ENCODE measurements around the gene COL7A1. TPM values are rescaled to one million over a fixed set of nuclear protein-coding genes. Genes with fewer than 3 reads are reported as not detected.

COL7A1 gene
- total and polyA plus RNA-seq, 2 of the 13 experiments (the other 11 are each of a cell fraction or from before 2014, with no cell fraction given), result 2.7 to 11.7 TPM

- TF ChIP-seq PRDM15 (CRISPR knock-in tag; IDR thresholded peaks at IDR 0.05) (no peak), ZBTB1 (CRISPR knock-in tag; IDR thresholded peaks at IDR 0.05; ENCODE audit: borderline replicate concordance) (no peak)
These were observed 51.0 kb downstream of the COL7A1 start (continued) for GRCh38 chr3:48544141-48544540.

- ChIA-PET POLR2A (no interaction called here), CTCF (ENCODE audit: low intra/inter-chr PET ratio, low total read pairs) (no interaction called here)
- FAIRE-seq (no peak), ATAC-seq (no peak), DNase-seq (ENCODE audit: low spot score) (no peak)
- Histone ChIP-seq H4K20me1 (ENCODE audit: insufficient read depth, low read length) (0 out of 2 replicates have a peak, but pooled peaks cover 2% of the 10 kb centered on the region), H3K27me3 (ENCODE audit: control insufficient read depth in 1 of 2, insufficient read depth in 2 of 2, low read length in 2 of 2) (no peaks in the 10 kb centered on the region), H3K4me3 (replicated peaks in 1 of 3; ENCODE audit: insufficient read depth in 1 of 3, low read depth in 2 of 3, low read length in 3 of 3) (no peak overlapping the region), H3K4me2 (ENCODE audit: low read depth, low read length) (no peak overlapping the region), H2AFZ (ENCODE audit: low read length) (no peak overlapping the region), H3K36me3 (replicated peaks in 1 of 2; ENCODE audit: control insufficient read depth in 1 of 2, insufficient read depth in 2 of 2, low read length in 2 of 2) (peaks cover 40 to 80% of the 10 kb centered on the region in 2 experiments), H3K4me1 (ENCODE audit: insufficient read depth, low read length) (peaks cover 14% of the 10 kb centered on the region), H3K27ac (ENCODE audit: extremely low read length, insufficient read depth, low read length) (no peak overlapping the region), H3K9me3 (ENCODE audit: low read length) (no peaks in the 10 kb centered on the region), H3K9ac (ENCODE audit: insufficient read depth, low read depth, low read length) (no peak overlapping the region), H3K79me2 (ENCODE audit: insufficient read depth, low read length) (no peaks in the 10 kb centered on the region)
- in situ Hi-C loops (cut with HindIII; ENCODE audit: extremely low pct_ligation_motif_present, low pct_unique_long_range_greater_than_20kb), result no loop called here
- 95% methylated on average over 2 of the region's 9 CpGs for WGBS (ENCODE audit: low lambda C conversion rate)
- peak; percentile 46; the same call in 1 of the 2 replicates for TF ChIP-seq RBFOX2 (IDR thresholded peaks at IDR 0.05; ENCODE audit: low read depth, low read length)
- 0 out of 2 replicates have a peak, but pooled peaks have one; percentile 20 for TF ChIP-seq ZNF687 (CRISPR knock-in tag; IDR thresholded peaks at IDR 0.05)
- TF ChIP-seq HMGA1 (CRISPR knock-in tag; conservative IDR thresholded peaks at IDR 0.05), result no peak
- intact Hi-C loops (cut with micrococcal nuclease; ENCODE audit: unreplicated experiment), result no loop called here
- no TSS peak for BruUV-seq (replicated peaks)
These were observed 51.8 kb downstream of the COL7A1 start for GRCh38 chr3:48543271-48543866.

All from HepG2 (cell line).